ENCODE measurements around the gene ZNF575. TPM values are rescaled to one million over a fixed set of nuclear protein-coding genes. Genes with fewer than 3 reads are reported as not detected.
A peak's percentile ranks its signal among the peaks of the same experiment; 100 is the strongest.

Gene ZNF575
- total RNA-seq, 1 donor from 2014 or later = 0.74 TPM

- no peaks in the 10 kb centered on the region for H3K9me3 Mint-ChIP-seq (ENCODE audit: low read depth)
- H3K27ac Mint-ChIP-seq = no peak overlapping the region
- H3K4me3 Mint-ChIP-seq (ENCODE audit: low read depth) = no peak overlapping the region
Observed at GRCh38 chr19:43498233-43498842, 34.6 kb upstream of the ZNF575 start.

DNA sequence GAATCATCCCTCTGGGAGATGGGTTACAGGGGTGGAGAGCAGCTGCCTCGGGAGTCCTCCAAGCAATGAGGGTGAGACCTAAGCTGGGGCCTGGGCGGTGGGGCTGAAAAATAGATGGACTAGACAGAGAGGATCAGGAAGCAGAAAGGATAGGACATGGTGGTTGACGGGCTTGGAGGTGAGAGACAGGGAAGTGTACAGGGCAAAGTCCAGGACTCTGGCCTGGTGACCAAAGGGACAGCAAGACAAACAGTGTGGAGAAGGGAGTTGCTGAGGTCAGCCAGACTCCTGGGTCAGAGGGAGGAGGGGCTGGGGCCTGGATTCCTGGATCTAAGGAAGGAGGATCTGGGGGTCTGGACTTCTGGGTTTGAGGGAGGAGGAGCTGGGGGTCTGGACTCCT lies 33.9 kb upstream of the ZNF575 start:
- TF ChIP-seq, protein P1, sequence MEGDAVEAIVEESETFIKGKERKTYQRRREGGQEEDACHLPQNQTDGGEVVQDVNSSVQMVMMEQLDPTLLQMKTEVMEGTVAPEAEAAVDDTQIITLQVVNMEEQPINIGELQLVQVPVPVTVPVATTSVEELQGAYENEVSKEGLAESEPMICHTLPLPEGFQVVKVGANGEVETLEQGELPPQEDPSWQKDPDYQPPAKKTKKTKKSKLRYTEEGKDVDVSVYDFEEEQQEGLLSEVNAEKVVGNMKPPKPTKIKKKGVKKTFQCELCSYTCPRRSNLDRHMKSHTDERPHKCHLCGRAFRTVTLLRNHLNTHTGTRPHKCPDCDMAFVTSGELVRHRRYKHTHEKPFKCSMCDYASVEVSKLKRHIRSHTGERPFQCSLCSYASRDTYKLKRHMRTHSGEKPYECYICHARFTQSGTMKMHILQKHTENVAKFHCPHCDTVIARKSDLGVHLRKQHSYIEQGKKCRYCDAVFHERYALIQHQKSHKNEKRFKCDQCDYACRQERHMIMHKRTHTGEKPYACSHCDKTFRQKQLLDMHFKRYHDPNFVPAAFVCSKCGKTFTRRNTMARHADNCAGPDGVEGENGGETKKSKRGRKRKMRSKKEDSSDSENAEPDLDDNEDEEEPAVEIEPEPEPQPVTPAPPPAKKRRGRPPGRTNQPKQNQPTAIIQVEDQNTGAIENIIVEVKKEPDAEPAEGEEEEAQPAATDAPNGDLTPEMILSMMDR (IDR thresholded peaks at IDR 0.05; ENCODE audit: unreplicated experiment) = no peak
- Mint-ChIP-seq H3K4me1 (ENCODE audit: low read depth) (peaks cover 23% of the 10 kb centered on the region), H3K9me3 (ENCODE audit: low read depth) (no peaks in the 10 kb centered on the region), H3K27ac (peak overlapping the region; percentile 90), H3K27me3 (peaks cover 10% of the 10 kb centered on the region), H3K36me3 (ENCODE audit: insufficient read depth) (peaks cover 18% of the 10 kb centered on the region), H3K4me3 (ENCODE audit: low read depth) (no peak overlapping the region)
- DNase-seq (ENCODE audit: low spot score, unreplicated experiment) = no peak

More at GRCh38 chr19:43498233-43498842, 34.6 kb upstream of the ZNF575 start:
- Mint-ChIP-seq H3K36me3 (ENCODE audit: insufficient read depth) (peaks cover 18% of the 10 kb centered on the region), H3K27me3 (peaks cover 6% of the 10 kb centered on the region), H3K4me1 (ENCODE audit: low read depth) (peaks cover 20% of the 10 kb centered on the region)
- no peak for DNase-seq (ENCODE audit: low spot score, unreplicated experiment)
- TF ChIP-seq, protein P1 (IDR thresholded peaks at IDR 0.05; ENCODE audit: unreplicated experiment) = no peak

GRCh38 chr19:43501661-43502418 lies 31.1 kb upstream of the ZNF575 start:
- DNase-seq (ENCODE audit: low spot score, unreplicated experiment) = no peak
- Mint-ChIP-seq H3K4me3 (ENCODE audit: low read depth) (peak overlapping the region; percentile 38), H3K9me3 (ENCODE audit: low read depth) (no peaks in the 10 kb centered on the region), H3K4me1 (ENCODE audit: low read depth) (peaks cover 30% of the 10 kb centered on the region), H3K36me3 (ENCODE audit: insufficient read depth) (peaks cover 12% of the 10 kb centered on the region), H3K27ac (no peak overlapping the region), H3K27me3 (peaks cover 10% of the 10 kb centered on the region)
- TF ChIP-seq, protein P1 (IDR thresholded peaks at IDR 0.05; ENCODE audit: unreplicated experiment) = no peak

DNA sequence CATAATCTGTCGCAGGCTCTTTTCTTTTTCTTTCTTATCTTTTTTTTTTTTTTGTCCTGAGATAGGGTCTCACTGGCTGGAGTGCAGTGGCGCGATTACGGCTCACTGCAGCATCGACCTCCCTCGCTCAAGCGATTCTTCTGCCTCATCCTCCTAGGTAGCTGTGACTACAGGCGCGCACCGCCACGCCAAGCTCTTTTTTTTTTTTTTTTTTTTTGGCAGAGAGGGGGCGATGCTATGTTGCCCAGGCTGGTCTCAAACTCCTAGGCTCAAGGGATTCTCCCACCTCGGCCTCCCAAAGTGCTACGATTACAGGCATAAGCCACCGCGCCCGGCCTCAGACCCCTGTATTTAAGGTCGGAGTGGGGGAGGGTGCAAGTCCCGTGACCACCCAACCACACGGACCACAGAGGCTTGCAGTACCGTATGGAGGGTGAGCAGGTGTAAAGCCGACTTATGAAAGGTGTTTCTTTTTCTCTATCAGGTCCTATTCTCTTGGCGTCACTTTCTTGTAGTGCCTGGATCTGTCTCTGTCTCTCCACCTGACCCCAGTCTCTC lies 30.5 kb upstream of the ZNF575 start:
- Mint-ChIP-seq H3K27ac (peak overlapping the region; percentile 63), H3K4me3 (ENCODE audit: low read depth) (peak overlapping the region; percentile 82), H3K4me1 (ENCODE audit: low read depth) (peaks cover 30% of the 10 kb centered on the region), H3K36me3 (ENCODE audit: insufficient read depth) (peaks cover 12% of the 10 kb centered on the region), H3K27me3 (peaks cover 10% of the 10 kb centered on the region), H3K9me3 (ENCODE audit: low read depth) (no peaks in the 10 kb centered on the region)
- no peak for DNase-seq (ENCODE audit: low spot score, unreplicated experiment)
- TF ChIP-seq, protein P1 (IDR thresholded peaks at IDR 0.05; ENCODE audit: unreplicated experiment) = no peak

Data from progenitor cell of endocrine pancreas (in vitro differentiated cells).